Measurements from ENCODE around the gene MPEG1. TPM values are rescaled to one million over a fixed set of nuclear protein-coding genes. Genes with fewer than 3 reads are reported as not detected.

The MPEG1 gene
- total and polyA plus RNA-seq, 12 donors: 2.9 to 45.9 (median 5.9) TPM

- intact Hi-C loops (cut with DNase I): no loop called here
- Histone ChIP-seq H3K27me3 (no peaks in the 10 kb centered on the region), H3K27ac (no peak overlapping the region), H3K4me1 (peaks cover 0 to 20% (median 0%) of the 10 kb centered on the region in 9 donors), H3K4me3 (no peak overlapping the region), H3K9me3 (peaks cover 0 to 17% (median 5%) of the 10 kb centered on the region in 11 donors), H3K36me3 (peaks cover 0 to 17% (median 0%) of the 10 kb centered on the region in 9 donors)
- TF ChIP-seq, protein P1, sequence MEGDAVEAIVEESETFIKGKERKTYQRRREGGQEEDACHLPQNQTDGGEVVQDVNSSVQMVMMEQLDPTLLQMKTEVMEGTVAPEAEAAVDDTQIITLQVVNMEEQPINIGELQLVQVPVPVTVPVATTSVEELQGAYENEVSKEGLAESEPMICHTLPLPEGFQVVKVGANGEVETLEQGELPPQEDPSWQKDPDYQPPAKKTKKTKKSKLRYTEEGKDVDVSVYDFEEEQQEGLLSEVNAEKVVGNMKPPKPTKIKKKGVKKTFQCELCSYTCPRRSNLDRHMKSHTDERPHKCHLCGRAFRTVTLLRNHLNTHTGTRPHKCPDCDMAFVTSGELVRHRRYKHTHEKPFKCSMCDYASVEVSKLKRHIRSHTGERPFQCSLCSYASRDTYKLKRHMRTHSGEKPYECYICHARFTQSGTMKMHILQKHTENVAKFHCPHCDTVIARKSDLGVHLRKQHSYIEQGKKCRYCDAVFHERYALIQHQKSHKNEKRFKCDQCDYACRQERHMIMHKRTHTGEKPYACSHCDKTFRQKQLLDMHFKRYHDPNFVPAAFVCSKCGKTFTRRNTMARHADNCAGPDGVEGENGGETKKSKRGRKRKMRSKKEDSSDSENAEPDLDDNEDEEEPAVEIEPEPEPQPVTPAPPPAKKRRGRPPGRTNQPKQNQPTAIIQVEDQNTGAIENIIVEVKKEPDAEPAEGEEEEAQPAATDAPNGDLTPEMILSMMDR (IDR thresholded peaks at IDR 0.05): no peak
- DNase-seq (no peak), ATAC-seq (no peak)
- WGBS, 2 donors: 95 to 96% methylated on average over 33 of the region's 33 CpGs
Measured at GRCh38 chr11:59181746-59182456, 30.8 kb downstream of the MPEG1 start.

DNA sequence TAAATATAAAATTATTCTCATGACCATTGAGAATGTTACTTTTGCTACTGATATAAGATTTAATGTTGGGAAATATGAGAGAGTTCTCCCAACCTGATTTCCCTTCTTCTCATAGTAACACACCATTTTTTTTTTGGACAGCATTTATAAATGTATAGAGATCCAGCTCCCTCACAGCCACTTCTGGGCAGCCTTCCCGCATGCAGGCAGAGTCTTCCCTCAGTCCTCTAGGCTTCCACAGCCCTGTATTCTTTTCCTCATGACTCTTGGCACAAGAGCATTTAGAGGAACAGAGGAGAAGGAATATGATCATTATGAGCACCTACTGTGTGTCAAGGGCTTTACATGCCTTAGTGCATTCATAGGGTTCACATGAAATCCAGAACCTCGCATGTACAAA is 31.8 kb downstream of the MPEG1 start:
- H3K4me1 ChIP-seq: peaks cover 0 to 10% (median 0%) of the 10 kb centered on the region in 9 donors
- TF ChIP-seq, protein P1 (IDR thresholded peaks at IDR 0.05): no peak
- intact Hi-C loops (cut with DNase I): no loop called here
- H3K9me3 ChIP-seq: peaks cover 0 to 17% (median 5%) of the 10 kb centered on the region in 11 donors
- peaks cover 0 to 17% (median 0%) of the 10 kb centered on the region in 9 donors for H3K36me3 ChIP-seq
- no peak overlapping the region for H3K4me3 ChIP-seq
- 92 to 94% methylated on average over 2 of the region's 2 CpGs for WGBS, 2 donors
- no peaks in the 10 kb centered on the region for H3K27me3 ChIP-seq
- ATAC-seq (no peak), DNase-seq (no peak)
- H3K27ac ChIP-seq: no peak overlapping the region

GRCh38 chr11:59180168-59180776 is 32.5 kb downstream of the MPEG1 start:
- intact Hi-C loops (cut with DNase I): no loop called here
- H3K36me3 ChIP-seq: peaks cover 0 to 17% (median 0%) of the 10 kb centered on the region in 9 donors
- H3K4me1 ChIP-seq: peaks cover 0 to 8% (median 0%) of the 10 kb centered on the region in 9 donors
- WGBS, 2 donors: 68 to 80% methylated on average over 2 of the region's 2 CpGs
- no peaks in the 10 kb centered on the region for H3K27me3 ChIP-seq
- DNase-seq: no peak
- no peak for ATAC-seq
- no peak overlapping the region for H3K27ac ChIP-seq
- peaks cover 0 to 17% (median 5%) of the 10 kb centered on the region in 11 donors for H3K9me3 ChIP-seq
- no peak overlapping the region for H3K4me3 ChIP-seq
- TF ChIP-seq, protein P1 (IDR thresholded peaks at IDR 0.05): no peak

GRCh38 chr11:59179121-59179520 is 33.6 kb downstream of the MPEG1 start:
- Histone ChIP-seq H3K27me3 (no peaks in the 10 kb centered on the region), H3K36me3 (peaks cover 0 to 17% (median 0%) of the 10 kb centered on the region in 9 donors), H3K9me3 (peaks cover 0 to 17% (median 5%) of the 10 kb centered on the region in 11 donors), H3K4me1 (peaks cover 0 to 12% (median 4%) of the 10 kb centered on the region in 9 donors), H3K4me3 (no peak overlapping the region), H3K27ac (no peak overlapping the region)
- TF ChIP-seq, protein P1 (IDR thresholded peaks at IDR 0.05): no peak
- DNase-seq (no peak), ATAC-seq (no peak)
- 72 to 86% methylated on average over 2 of the region's 2 CpGs for WGBS, 2 donors
- intact Hi-C loops (cut with DNase I): loop anchor here in 3 of 10 donors (10.0 kb wide), 3 partner anchors 106 to 496 kb away; partner anchors contain the start of gene OR5A2 (in 1 of the 3)

All from heart right ventricle (tissue), 16 donors.